GM12878 (cell line): Measurements from ENCODE around the gene RGSL1. TPM values are rescaled to one million over a fixed set of nuclear protein-coding genes. Genes with fewer than 3 reads are reported as not detected.

Experiments used
- ASH2L ChIP-seq: fragments of 300-600, 200-600 bp; sonication (generic); IDR thresholded peaks from 2 replicates; pipeline ENCODE4 v1.6.1; 2017; ENCODE audit warnings: low read depth, mild to moderate bottlenecking, borderline replicate concordance
- FOXM1 ChIP-seq: IDR thresholded peaks from 2 replicates; pipeline ENCODE4 v1.6.1; 2012; ENCODE audit warnings: low read depth, mild to moderate bottlenecking, inconsistent platforms, low read length, moderate library complexity
- JUNB ChIP-seq: IDR thresholded peaks from 2 replicates; pipeline ENCODE4 v1.6.1; 2016; ENCODE audit warnings: antibody characterized with exemption, mild to moderate bottlenecking
- JUND ChIP-seq: IDR thresholded peaks from 2 replicates; pipeline ENCODE4 v1.6.1; 2012; ENCODE audit warnings: low read depth, mild to moderate bottlenecking, low read length, improper control_type of control experiment, moderate library complexity
- MEF2A ChIP-seq: IDR thresholded peaks from 2 replicates; pipeline ENCODE4 v1.6.1; 2011; ENCODE audit warnings: low read depth, mild to moderate bottlenecking, low read length, moderate library complexity; ENCODE audit not compliant: insufficient read depth
- MEF2B ChIP-seq: fragments of 450-650 bp; IDR thresholded peaks from 2 replicates; pipeline ENCODE4 v1.6.1; 2018; ENCODE audit warnings: mild to moderate bottlenecking, moderate library complexity; ENCODE audit not compliant: partially characterized antibody, poor library complexity, severe bottlenecking
- NFYB ChIP-seq: IDR thresholded peaks from 2 replicates; pipeline ENCODE4 v1.6.1; 2011; ENCODE audit warnings: low read depth, mild to moderate bottlenecking, low read length, improper control_type of control experiment, moderate library complexity; ENCODE audit not compliant: insufficient read depth
- SMAD1 ChIP-seq: fragments of 450-650 bp; IDR thresholded peaks from 2 replicates; pipeline ENCODE4 v1.6.1; 2018; ENCODE audit warnings: mild to moderate bottlenecking, low read depth; ENCODE audit not compliant: partially characterized antibody
- STAT1 ChIP-seq: fragments of 450-650 bp; conservative IDR thresholded peaks from 2 replicates; pipeline ENCODE4 v1.6.1; 2014; ENCODE audit warnings: antibody characterized with exemption, mild to moderate bottlenecking
- TCF7 ChIP-seq: IDR thresholded peaks from 2 replicates; pipeline ENCODE4 v1.6.1; 2014; ENCODE audit warnings: antibody characterized with exemption, borderline replicate concordance
- WRNIP1 ChIP-seq: IDR thresholded peaks from 2 replicates; pipeline ENCODE4 v1.6.1; 2011; ENCODE audit warnings: low read depth, low read length, improper control_type of control experiment, borderline replicate concordance
- polyA plus RNA-seq, 11 experiments: library from polyadenylated mRNA; depleted of rRNA in 4 of 11; unstranded in 6 of 11; stranded (reverse) in 5 of 11; fragments of >200 nt; fragmentation: Nextera tagmentation in 4 of 11; fragmentation: Illumina TruSeq in 1 of 11; extraction: Ambion mirVana in 4 of 11; extraction: Trizol in 1 of 11; gene quantifications; 1 replicate in 1 of 11; 2 replicates in 10 of 11; pipeline versions ENCODE4 v1.2.1 to v1.2.3, GENCODE V29; 2011 to 2016; ENCODE audit warnings: inconsistent platforms in 2 of 11, missing spikeins in 2 of 11, low read depth in 1 of 11
- total RNA-seq, 4 experiments: library from RNA; depleted of rRNA in 3 of 4; stranded (reverse); fragments of >200 nt in 3 of 4; fragmentation: Illumina TruSeq in 1 of 4; extraction: Trizol in 1 of 4; gene quantifications; 2 replicates each; pipeline versions ENCODE4 v1.2.1 to v1.2.3, GENCODE V29; 2013 to 2021
- TF ChIP-seq, protein P1 (sequence below): IDR thresholded peaks from 2 replicates; pipeline ENCODE4 v1.6.1; 2011; ENCODE audit warnings: borderline replicate concordance, low read depth, mild to moderate bottlenecking, moderate library complexity, mixed read lengths, low read length; ENCODE audit not compliant: insufficient read depth; ENCODE audit errors: extremely low read length
- TF ChIP-seq, protein P2 (sequence below): fragments of 150-350 bp; IDR thresholded peaks from 2 replicates; pipeline ENCODE4 v1.6.1; 2014; ENCODE audit warnings: mild to moderate bottlenecking, low read depth, low read length
- TF ChIP-seq, protein P3 (sequence below): fragments of 450-650 bp; IDR thresholded peaks from 2 replicates; pipeline ENCODE4 v1.6.1; 2017; ENCODE audit warnings: mild to moderate bottlenecking
- TF ChIP-seq, protein P4 (sequence below): fragments of 450-650 bp; IDR thresholded peaks from 2 replicates; pipeline ENCODE4 v1.6.1; 2018; ENCODE audit warnings: borderline replicate concordance, mild to moderate bottlenecking; ENCODE audit not compliant: partially characterized antibody

RGSL1 gene
- total and polyA plus RNA-seq, 10 of the 15 experiments (the other 5 are each of a cell fraction or from before 2014, with no cell fraction given), result 0.05 to 0.28 (median 0.27) TPM; not detected in 5

DNA sequence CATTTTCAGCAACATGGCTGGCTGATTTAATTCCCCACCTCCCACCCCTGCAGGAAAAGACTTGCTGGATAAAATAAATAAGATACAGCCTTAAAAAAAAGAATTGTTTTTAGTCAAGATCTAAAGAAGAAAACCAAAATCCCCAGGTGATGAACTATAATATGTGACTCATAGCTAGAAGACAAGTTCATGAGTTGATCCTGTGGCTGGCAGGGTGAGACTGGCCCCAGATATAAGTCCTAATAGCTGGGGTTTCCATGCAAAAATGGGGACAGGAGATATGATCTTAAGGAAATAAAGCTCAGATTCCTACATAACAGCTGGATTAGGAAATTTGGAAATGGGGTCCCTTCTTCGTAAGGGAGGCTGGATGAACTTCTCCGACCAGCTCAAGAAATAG, 21.9 kb upstream of the RGSL1 start (continued):
- TF ChIP-seq, protein P1, sequence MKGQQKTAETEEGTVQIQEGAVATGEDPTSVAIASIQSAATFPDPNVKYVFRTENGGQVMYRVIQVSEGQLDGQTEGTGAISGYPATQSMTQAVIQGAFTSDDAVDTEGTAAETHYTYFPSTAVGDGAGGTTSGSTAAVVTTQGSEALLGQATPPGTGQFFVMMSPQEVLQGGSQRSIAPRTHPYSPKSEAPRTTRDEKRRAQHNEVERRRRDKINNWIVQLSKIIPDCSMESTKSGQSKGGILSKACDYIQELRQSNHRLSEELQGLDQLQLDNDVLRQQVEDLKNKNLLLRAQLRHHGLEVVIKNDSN, result no peak
- TF ChIP-seq NFYB (no peak), TCF7 (no peak), JUNB (peak; percentile 89), ASH2L (no peak), SMAD1 (no peak), MEF2A (0 out of 2 replicates have a peak, but pooled peaks have one; percentile 60), FOXM1 (peak; percentile 80; the same call in 1 of the 2 replicates), MEF2B (peak; percentile 57), WRNIP1 (no peak), JUND (0 out of 2 replicates have a peak, but pooled peaks have one; percentile 30), STAT1 (no peak)
- TF ChIP-seq, protein P2, sequence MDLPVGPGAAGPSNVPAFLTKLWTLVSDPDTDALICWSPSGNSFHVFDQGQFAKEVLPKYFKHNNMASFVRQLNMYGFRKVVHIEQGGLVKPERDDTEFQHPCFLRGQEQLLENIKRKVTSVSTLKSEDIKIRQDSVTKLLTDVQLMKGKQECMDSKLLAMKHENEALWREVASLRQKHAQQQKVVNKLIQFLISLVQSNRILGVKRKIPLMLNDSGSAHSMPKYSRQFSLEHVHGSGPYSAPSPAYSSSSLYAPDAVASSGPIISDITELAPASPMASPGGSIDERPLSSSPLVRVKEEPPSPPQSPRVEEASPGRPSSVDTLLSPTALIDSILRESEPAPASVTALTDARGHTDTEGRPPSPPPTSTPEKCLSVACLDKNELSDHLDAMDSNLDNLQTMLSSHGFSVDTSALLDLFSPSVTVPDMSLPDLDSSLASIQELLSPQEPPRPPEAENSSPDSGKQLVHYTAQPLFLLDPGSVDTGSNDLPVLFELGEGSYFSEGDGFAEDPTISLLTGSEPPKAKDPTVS, result no peak
- TF ChIP-seq, protein P3, sequence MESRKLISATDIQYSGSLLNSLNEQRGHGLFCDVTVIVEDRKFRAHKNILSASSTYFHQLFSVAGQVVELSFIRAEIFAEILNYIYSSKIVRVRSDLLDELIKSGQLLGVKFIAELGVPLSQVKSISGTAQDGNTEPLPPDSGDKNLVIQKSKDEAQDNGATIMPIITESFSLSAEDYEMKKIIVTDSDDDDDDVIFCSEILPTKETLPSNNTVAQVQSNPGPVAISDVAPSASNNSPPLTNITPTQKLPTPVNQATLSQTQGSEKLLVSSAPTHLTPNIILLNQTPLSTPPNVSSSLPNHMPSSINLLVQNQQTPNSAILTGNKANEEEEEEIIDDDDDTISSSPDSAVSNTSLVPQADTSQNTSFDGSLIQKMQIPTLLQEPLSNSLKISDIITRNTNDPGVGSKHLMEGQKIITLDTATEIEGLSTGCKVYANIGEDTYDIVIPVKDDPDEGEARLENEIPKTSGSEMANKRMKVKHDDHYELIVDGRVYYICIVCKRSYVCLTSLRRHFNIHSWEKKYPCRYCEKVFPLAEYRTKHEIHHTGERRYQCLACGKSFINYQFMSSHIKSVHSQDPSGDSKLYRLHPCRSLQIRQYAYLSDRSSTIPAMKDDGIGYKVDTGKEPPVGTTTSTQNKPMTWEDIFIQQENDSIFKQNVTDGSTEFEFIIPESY, result no peak
- TF ChIP-seq, protein P4, sequence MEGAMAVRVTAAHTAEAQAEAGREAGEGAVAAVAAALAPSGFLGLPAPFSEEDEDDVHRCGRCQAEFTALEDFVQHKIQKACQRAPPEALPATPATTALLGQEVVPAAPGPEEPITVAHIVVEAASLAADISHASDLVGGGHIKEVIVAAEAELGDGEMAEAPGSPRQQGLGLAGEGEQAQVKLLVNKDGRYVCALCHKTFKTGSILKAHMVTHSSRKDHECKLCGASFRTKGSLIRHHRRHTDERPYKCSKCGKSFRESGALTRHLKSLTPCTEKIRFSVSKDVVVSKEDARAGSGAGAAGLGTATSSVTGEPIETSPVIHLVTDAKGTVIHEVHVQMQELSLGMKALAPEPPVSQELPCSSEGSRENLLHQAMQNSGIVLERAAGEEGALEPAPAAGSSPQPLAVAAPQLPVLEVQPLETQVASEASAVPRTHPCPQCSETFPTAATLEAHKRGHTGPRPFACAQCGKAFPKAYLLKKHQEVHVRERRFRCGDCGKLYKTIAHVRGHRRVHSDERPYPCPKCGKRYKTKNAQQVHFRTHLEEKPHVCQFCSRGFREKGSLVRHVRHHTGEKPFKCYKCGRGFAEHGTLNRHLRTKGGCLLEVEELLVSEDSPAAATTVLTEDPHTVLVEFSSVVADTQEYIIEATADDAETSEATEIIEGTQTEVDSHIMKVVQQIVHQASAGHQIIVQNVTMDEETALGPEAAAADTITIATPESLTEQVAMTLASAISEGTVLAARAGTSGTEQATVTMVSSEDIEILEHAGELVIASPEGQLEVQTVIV, result no peak
